ENCODE data around the gene HCFC2.

DNA sequence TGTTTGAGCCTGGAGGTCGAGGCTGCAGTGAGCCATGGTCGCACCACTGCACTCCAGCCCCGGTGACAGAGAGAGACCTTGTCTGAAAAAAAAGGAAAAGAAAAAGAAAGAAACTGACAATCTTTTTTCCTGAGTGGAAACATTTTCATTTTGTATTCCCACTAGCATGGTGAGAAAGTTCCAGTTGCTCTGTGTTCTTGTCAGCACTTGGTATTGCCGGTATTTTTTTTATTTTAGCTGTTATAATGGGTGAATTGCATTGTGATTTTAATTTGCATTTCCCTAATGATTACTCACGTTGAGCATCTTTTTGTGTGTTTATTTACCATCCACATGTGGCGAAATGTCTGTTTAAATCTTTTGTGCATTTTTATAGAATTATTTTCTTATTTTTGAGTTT, 40.0 kb upstream of the HCFC2 start:
- TF ChIP-seq GABPB2 (CRISPR knock-in tag; conservative IDR thresholded peaks at IDR 0.05), result no peak
- TF ChIP-seq ZNF766 (CRISPR knock-in tag; conservative IDR thresholded peaks at IDR 0.05), result no peak
- TF ChIP-seq, protein P1, sequence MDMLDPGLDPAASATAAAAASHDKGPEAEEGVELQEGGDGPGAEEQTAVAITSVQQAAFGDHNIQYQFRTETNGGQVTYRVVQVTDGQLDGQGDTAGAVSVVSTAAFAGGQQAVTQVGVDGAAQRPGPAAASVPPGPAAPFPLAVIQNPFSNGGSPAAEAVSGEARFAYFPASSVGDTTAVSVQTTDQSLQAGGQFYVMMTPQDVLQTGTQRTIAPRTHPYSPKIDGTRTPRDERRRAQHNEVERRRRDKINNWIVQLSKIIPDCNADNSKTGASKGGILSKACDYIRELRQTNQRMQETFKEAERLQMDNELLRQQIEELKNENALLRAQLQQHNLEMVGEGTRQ (CRISPR knock-in tag; IDR thresholded peaks at IDR 0.05), result no peak
- no peak for TF ChIP-seq ZNF12 (CRISPR knock-in tag; IDR thresholded peaks at IDR 0.05)
- no peak for TF ChIP-seq PRMT5 (CRISPR knock-in tag; IDR thresholded peaks at IDR 0.05)
